Upper lobe of left lung (tissue), 4 donors: Measurements from ENCODE around the gene PBXIP1.

Source experiments
- CTCF ChIP-seq, 6 experiments: fragments of 450-650 bp in 4 of 6; fragments of 200-600 bp in 2 of 6; sonication (generic) in 2 of 6; IDR thresholded peaks; one replicate each; pipeline ENCODE4 v1.5.1; 2016 to 2019; ENCODE audit warnings: antibody characterized with exemption in 6 of 6
- EP300 ChIP-seq, 4 donors: sonication (generic); formaldehyde crosslinking; IDR thresholded peaks; one replicate each; pipeline ENCODE4 v1.5.1; 2017; ENCODE audit warnings: antibody characterized with exemption in 4 of 4, control low read depth in 2 of 4
- POLR2A ChIP-seq, 4 donors: fragments of 450-650 bp; IDR thresholded peaks; one replicate each; pipeline ENCODE4 v1.5.1; 2016 to 2017; ENCODE audit warnings: antibody characterized with exemption in 4 of 4, mild to moderate bottlenecking in 2 of 4

GRCh38 chr1:154982897-154983648 lies 27.2 kb upstream of the PBXIP1 start, which contains the start of gene FLAD1:
- TF ChIP-seq EP300 (IDR thresholded peaks at IDR 0.05) (no peak), CTCF (IDR thresholded peaks at IDR 0.05) (no peak), POLR2A (IDR thresholded peaks at IDR 0.05) (peak in 2 of 4 donors; percentile 11 to 67)
